Spinal cord (tissue), 10 donors: ENCODE results near the gene APOB. TPM values are rescaled to one million over a fixed set of nuclear protein-coding genes. Genes with fewer than 3 reads are reported as not detected.
A peak's percentile ranks its signal among the peaks of the same experiment; 100 is the strongest.

Experiments
- DNase-seq, 6 donors: peaks; one replicate each; pipeline versions ENCODE4 v3.0.0 to v3.0.0-alpha.2; 2013 to 2015; ENCODE audit warnings: low spot score in 6 of 6, low read depth in 4 of 6
- H3K27ac ChIP-seq: one replicate; pipeline ENCODE4 v1.5.1; 2013; ENCODE audit warnings: low read depth, low read length, control low read depth
- H3K27me3 ChIP-seq: one replicate; pipeline ENCODE4 v1.6.1; 2013; ENCODE audit warnings: low read length; ENCODE audit not compliant: control insufficient read depth, insufficient read depth
- H3K36me3 ChIP-seq: one replicate; pipeline ENCODE4 v1.6.1; 2013; ENCODE audit warnings: low read length; ENCODE audit not compliant: control insufficient read depth, insufficient read depth
- H3K4me1 ChIP-seq: one replicate; pipeline ENCODE4 v1.6.1; 2013; ENCODE audit warnings: low read length; ENCODE audit not compliant: control insufficient read depth, insufficient read depth
- H3K4me3 ChIP-seq: one replicate; pipeline ENCODE4 v1.5.1; 2013; ENCODE audit warnings: low read depth, low read length, control low read depth
- H3K9me3 ChIP-seq: one replicate; pipeline ENCODE4 v1.6.1; 2013; ENCODE audit warnings: low read length; ENCODE audit not compliant: control insufficient read depth, insufficient read depth
- WGBS: methylation state at CpG from one replicate; pipeline ENCODE4 v1.1.5; 2013; ENCODE audit warnings: missing lambda C conversion rate; ENCODE audit not compliant: insufficient coverage; 5-methylcytosine and 5-hydroxymethylcytosine counted together
- polyA plus RNA-seq, 2 donors: library from polyadenylated mRNA; unstranded; fragments of 120-200 nt; gene quantifications; one replicate each; pipeline ENCODE4 v1.2.1, GENCODE V29; 2013; ENCODE audit not compliant: insufficient read length in 2 of 2
- total RNA-seq, 2 donors: library from RNA; depleted of rRNA in 1 of 2; stranded (reverse); fragments of 120-200 nt in 1 of 2; fragments of >200 nt in 1 of 2; gene quantifications; one replicate each; pipeline versions ENCODE4 v1.2.3 to v1.2.4, GENCODE V29; 2013 to 2014
- donor health status: healthy.

The APOB gene
- total and polyA plus RNA-seq, 4 donors, result 0.27 to 1.2 (median 0.50) TPM

DNA sequence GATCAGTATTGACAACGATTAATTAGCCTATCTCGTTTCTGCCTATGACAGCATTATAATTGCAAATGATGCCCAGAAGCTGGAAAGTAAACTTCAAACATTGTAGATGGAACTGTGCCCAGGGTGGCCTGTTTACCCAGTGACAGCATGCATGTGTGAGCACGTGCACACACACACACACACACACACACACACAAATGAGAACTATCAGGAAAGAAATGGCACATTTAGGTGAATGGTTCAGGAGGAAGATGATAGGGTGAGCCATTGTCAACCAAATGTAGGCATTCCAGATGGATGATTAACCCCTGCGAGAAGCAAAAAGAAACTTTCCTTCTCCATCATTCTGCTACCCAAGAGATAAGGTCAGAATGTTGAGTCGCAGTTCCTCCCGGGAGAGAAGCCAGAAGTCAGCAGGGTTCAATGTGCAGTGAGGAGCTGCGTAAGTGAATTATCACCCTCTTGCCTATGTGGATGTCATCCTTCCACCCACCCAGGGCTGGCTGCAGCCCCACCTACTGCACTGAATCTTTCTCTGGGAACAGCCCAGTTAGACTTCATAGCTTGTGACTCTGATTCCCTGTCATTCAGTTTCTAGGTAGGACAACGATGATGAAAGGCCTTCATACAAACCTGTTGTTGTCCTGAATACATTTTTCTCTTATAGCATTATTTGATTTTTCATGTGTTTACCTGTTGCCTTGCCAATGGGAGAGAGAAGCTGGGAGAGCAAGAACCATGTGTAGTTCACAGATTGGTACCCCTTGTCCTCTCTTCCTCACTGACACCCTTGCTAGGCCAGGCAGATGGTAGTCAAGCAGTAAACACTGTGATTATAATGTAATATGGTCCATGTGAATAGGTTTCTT is 3.5 kb upstream of the APOB start:
- peaks cover 12% of the 10 kb centered on the region for H3K4me1 ChIP-seq
- H3K27ac ChIP-seq, result no peak overlapping the region
- DNase-seq, result peak in 2 of 6 donors; percentile 63 to 73
- WGBS, result 55% methylated on average over 5 of the region's 8 CpGs
- no peaks in the 10 kb centered on the region for H3K36me3 ChIP-seq
- no peak overlapping the region for H3K4me3 ChIP-seq
- peaks cover 9% of the 10 kb centered on the region for H3K27me3 ChIP-seq
- H3K9me3 ChIP-seq, result no peaks in the 10 kb centered on the region

GRCh38 chr2:21046506-21046905 is 2.6 kb upstream of the APOB start:
- no peak for DNase-seq
- WGBS, result 80% methylated on average over 1 of the region's 2 CpGs

DNA sequence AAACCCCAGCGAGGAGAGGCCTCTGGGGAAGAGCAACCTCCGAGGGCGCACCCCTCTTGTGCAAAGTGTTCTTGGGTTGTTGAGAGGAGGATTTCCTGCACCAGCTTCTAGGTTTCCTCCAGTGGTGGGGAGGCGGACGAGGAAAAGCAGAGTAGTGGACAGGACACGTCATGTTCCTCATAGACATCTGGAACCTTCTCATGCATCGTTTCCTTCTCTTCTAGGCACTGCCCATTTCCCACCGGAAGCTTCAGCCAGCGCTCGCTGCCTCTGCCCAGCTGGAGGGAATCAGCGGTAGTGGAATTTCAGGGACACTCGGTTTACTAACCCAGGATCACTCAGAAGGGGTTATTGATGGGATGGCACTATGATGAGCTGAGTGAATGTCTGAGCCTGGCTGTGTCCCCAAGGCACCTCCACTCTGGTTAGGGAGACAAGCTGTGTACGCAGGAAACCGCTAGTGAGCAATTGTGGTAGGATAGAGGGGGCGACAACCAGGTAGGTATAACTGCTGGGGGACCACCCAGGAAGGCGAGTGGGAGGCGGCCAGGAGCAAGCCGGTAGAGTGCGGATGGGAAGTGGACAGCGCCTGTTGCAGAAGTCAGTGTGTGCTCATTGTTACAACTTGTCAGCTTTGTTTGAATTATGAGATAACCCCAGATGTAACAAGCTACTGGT is 960 bp upstream of the APOB start:
- no peak overlapping the region for H3K27ac ChIP-seq
- 86% methylated on average over 19 of the region's 20 CpGs for WGBS

More at GRCh38 chr2:21046506-21046905, 2.6 kb upstream of the APOB start:
- Histone ChIP-seq H3K9me3 (no peaks in the 10 kb centered on the region), H3K4me1 (peaks cover 12% of the 10 kb centered on the region), H3K27ac (no peak overlapping the region), H3K27me3 (peaks cover 9% of the 10 kb centered on the region), H3K36me3 (no peaks in the 10 kb centered on the region), H3K4me3 (no peak overlapping the region)

DNA sequence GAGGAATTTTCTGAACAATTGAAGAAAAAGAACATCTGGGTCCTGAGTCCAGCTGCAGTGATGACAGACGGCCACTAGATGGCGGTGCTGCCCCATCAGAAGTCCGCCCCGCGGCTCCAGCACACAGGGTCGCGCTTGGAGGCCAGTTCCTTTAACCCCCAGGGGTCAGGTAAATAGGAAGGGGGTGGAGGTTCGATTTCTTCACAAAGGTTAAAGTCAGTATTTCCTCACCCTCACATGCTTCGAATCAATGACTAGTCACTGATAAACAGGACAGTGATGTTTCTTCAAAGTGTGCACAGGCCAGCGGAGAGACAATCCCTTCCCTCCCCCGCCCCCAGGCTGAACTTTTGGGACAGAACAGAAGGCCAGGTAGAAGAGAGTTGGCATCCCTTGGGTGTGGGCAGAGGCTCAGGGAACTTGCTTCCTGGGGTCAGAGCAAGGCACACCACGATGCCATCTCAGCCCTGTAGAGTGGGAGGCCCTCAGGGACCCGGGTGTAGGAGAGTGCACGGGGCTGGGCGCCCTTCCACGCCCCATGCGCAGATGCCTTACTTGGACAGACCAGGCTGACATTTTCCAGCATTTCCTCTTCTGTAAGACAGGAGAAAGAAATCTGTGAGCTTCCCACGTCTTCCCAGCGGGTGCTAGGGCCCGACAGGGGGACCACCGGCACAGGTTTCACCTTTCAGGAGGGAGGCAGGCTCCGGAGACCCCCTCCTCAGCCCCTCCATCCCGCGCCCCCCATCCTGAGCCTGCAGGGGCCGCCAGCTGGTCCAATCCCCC is 722 bp downstream of the APOB start:
- 11% methylated on average over 17 of the region's 25 CpGs for WGBS
- Histone ChIP-seq H3K36me3 (no peaks in the 10 kb centered on the region), H3K4me3 (no peak overlapping the region), H3K27ac (no peak overlapping the region), H3K27me3 (peaks cover 11% of the 10 kb centered on the region), H3K9me3 (no peaks in the 10 kb centered on the region), H3K4me1 (peaks cover 12% of the 10 kb centered on the region)
- DNase-seq, result peak in 5 of 6 donors; percentile 41 to 90 (median 57)

More for the DNA sequence above, 960 bp upstream of the APOB start:
- Histone ChIP-seq H3K4me1 (peaks cover 12% of the 10 kb centered on the region), H3K27me3 (peaks cover 11% of the 10 kb centered on the region), H3K36me3 (no peaks in the 10 kb centered on the region), H3K9me3 (no peaks in the 10 kb centered on the region), H3K4me3 (no peak overlapping the region)
- DNase-seq, result no peak

- peaks cover 12% of the 10 kb centered on the region for H3K4me1 ChIP-seq
- no peak overlapping the region for H3K27ac ChIP-seq
- H3K4me3 ChIP-seq, result no peak overlapping the region
- no peak for DNase-seq
- H3K9me3 ChIP-seq, result no peaks in the 10 kb centered on the region
- peaks cover 11% of the 10 kb centered on the region for H3K27me3 ChIP-seq
- H3K36me3 ChIP-seq, result no peaks in the 10 kb centered on the region
- WGBS, result no CpG with 5 or more reads among the region's 5 CpGs
Observed at GRCh38 chr2:21042708-21042957, 1.2 kb downstream of the APOB start.

GRCh38 chr2:21041943-21042707 is 1.7 kb downstream of the APOB start:
- Histone ChIP-seq H3K27me3 (peaks cover 11% of the 10 kb centered on the region), H3K27ac (no peak overlapping the region), H3K4me1 (peaks cover 12% of the 10 kb centered on the region), H3K9me3 (no peaks in the 10 kb centered on the region), H3K36me3 (no peaks in the 10 kb centered on the region), H3K4me3 (no peak overlapping the region)
- DNase-seq, result no peak
- WGBS, result 93% methylated on average over 11 of the region's 16 CpGs

DNA sequence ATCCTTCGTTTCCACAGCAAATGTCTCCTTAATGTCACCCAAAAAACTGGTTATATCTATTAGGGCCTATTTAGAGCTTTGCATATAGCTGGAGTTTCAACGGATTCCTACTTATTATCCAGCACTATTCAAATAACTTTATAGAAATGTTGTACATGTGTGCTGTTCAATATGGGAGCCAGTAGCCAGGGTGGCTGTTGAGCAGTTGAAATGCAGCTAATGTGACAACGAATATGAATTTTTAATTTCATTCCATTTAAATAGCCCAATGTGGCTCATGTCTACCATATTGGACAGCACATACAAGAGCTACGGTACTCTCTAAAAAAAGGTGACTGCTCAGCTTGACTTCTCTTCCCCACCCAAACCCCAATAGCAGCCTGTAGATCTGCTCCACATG is 2.4 kb downstream of the APOB start:
- Histone ChIP-seq H3K9me3 (no peaks in the 10 kb centered on the region), H3K4me3 (no peak overlapping the region), H3K4me1 (peaks cover 12% of the 10 kb centered on the region), H3K27me3 (peaks cover 11% of the 10 kb centered on the region), H3K36me3 (no peaks in the 10 kb centered on the region), H3K27ac (no peak overlapping the region)
- DNase-seq, result no peak
- WGBS, result 80% methylated on average over 1 of the region's 4 CpGs

- Histone ChIP-seq H3K4me1 (peaks cover 12% of the 10 kb centered on the region), H3K36me3 (no peaks in the 10 kb centered on the region), H3K27ac (no peak overlapping the region), H3K9me3 (no peaks in the 10 kb centered on the region), H3K27me3 (peaks cover 11% of the 10 kb centered on the region), H3K4me3 (no peak overlapping the region)
- no peak for DNase-seq
- 82% methylated on average over 10 of the region's 14 CpGs for WGBS
Observed at GRCh38 chr2:21040468-21041377, 3.1 kb downstream of the APOB start.
